ENCODE data around the gene LRRFIP1. TPM values are rescaled to one million over a fixed set of nuclear protein-coding genes. Genes with fewer than 3 reads are reported as not detected.
"Not testable (repeated sequence)": the region's sequence is repeated elsewhere in the genome, so short reads cannot be mapped to it uniquely, and the experiment has no call there.

LRRFIP1 gene
- total RNA-seq, 2 experiments from 2014 or later, result 242 to 248 TPM

- peaks cover 24% of the 10 kb centered on the region for H3K4me1 Mint-ChIP-seq
- no peak overlapping the region for H3K4me3 Mint-ChIP-seq
- no peaks in the 10 kb centered on the region for H3K9me3 Mint-ChIP-seq
- H3K27ac Mint-ChIP-seq, result no peak overlapping the region
- ChIA-PET CTCF (interaction anchor here (0.7 to 2.7 kb wide), 3 partner anchors 31 to 143 kb away, joined by 3 to 11 read pairs (median 4); no protein-coding TSS in a partner anchor), POLR2A (interaction anchor here (0.9 kb wide), 1 partner anchor 100 kb away, joined by 4 read pairs; no protein-coding TSS in a partner anchor)
- no peaks in the 10 kb centered on the region for H3K27me3 Mint-ChIP-seq
- no peaks in the 10 kb centered on the region for H3K36me3 Mint-ChIP-seq (ENCODE audit: low read depth)
- no peak for DNase-seq
These were observed 25.0 kb upstream of the LRRFIP1 start for GRCh38 chr2:237602409-237602808.

GRCh38 chr2:237603049-237603717, 24.2 kb upstream of the LRRFIP1 start:
- CTCF ChIA-PET, result interaction anchor here (1.6 to 2.7 kb wide), 4 partner anchors 21 to 142 kb away, joined by 4 to 11 read pairs (median 6); no protein-coding TSS in a partner anchor
- peaks cover 6% of the 10 kb centered on the region for H3K27me3 Mint-ChIP-seq
- no peak for DNase-seq
- H3K36me3 Mint-ChIP-seq (ENCODE audit: low read depth), result no peaks in the 10 kb centered on the region
- peak overlapping the region; percentile 72 for H3K27ac Mint-ChIP-seq
- H3K4me1 Mint-ChIP-seq, result peaks cover 24% of the 10 kb centered on the region
- POLR2A ChIA-PET, result interaction anchor here (0.9 to 1.7 kb wide), 2 partner anchors 92 to 100 kb away, joined by 4 to 5 read pairs; no protein-coding TSS in a partner anchor
- peak overlapping the region; percentile 29 for H3K4me3 Mint-ChIP-seq
- H3K9me3 Mint-ChIP-seq, result no peaks in the 10 kb centered on the region

- peak overlapping the region; percentile 29 for H3K4me3 Mint-ChIP-seq
- CTCF ChIA-PET, result interaction anchor here (0.7 to 2.7 kb wide), 7 partner anchors 22 to 142 kb away, joined by 3 to 11 read pairs (median 4); no protein-coding TSS in a partner anchor
- H3K9me3 Mint-ChIP-seq, result no peaks in the 10 kb centered on the region
- POLR2A ChIA-PET, result interaction anchor here (0.6 to 1.7 kb wide), 2 partner anchors 69 to 91 kb away, joined by 3 to 5 read pairs; no protein-coding TSS in a partner anchor
- H3K36me3 Mint-ChIP-seq (ENCODE audit: low read depth), result no peaks in the 10 kb centered on the region
- DNase-seq, result peak; percentile 65
- H3K27ac Mint-ChIP-seq, result peak overlapping the region; percentile 72
- H3K27me3 Mint-ChIP-seq, result peaks cover 11% of the 10 kb centered on the region
- peaks cover 23% of the 10 kb centered on the region for H3K4me1 Mint-ChIP-seq
These were observed 23.5 kb upstream of the LRRFIP1 start for GRCh38 chr2:237603718-237604362.

- Mint-ChIP-seq H3K9me3 (no peaks in the 10 kb centered on the region), H3K27me3 (peaks cover 11% of the 10 kb centered on the region), H3K36me3 (ENCODE audit: low read depth) (no peaks in the 10 kb centered on the region), H3K27ac (peak overlapping the region; percentile 72), H3K4me3 (no peak overlapping the region), H3K4me1 (peaks cover 23% of the 10 kb centered on the region)
- POLR2A ChIA-PET, result interaction anchor here (0.6 to 1.7 kb wide), 2 partner anchors 69 to 91 kb away, joined by 3 to 5 read pairs; no protein-coding TSS in a partner anchor
- DNase-seq, result no peak
- CTCF ChIA-PET, result interaction anchor here (0.7 to 2.7 kb wide), 6 partner anchors 23 to 140 kb away, joined by 3 to 11 read pairs (median 4); no protein-coding TSS in a partner anchor
These were observed 23.0 kb upstream of the LRRFIP1 start for GRCh38 chr2:237604391-237604790.

GRCh38 chr2:237604960-237605359, 22.4 kb upstream of the LRRFIP1 start:
- ChIA-PET POLR2A (no interaction called here), CTCF (interaction anchor here (1.0 to 2.7 kb wide), 4 partner anchors 33 to 103 kb away, joined by 3 to 11 read pairs (median 5); no protein-coding TSS in a partner anchor)
- Mint-ChIP-seq H3K4me3 (no peak overlapping the region), H3K9me3 (no peaks in the 10 kb centered on the region), H3K36me3 (ENCODE audit: low read depth) (no peaks in the 10 kb centered on the region), H3K27me3 (peaks cover 14% of the 10 kb centered on the region), H3K27ac (no peak overlapping the region), H3K4me1 (peaks cover 23% of the 10 kb centered on the region)
- no peak for DNase-seq

- POLR2A ChIA-PET; DNase-seq; H3K4me3 Mint-ChIP-seq; H3K9me3 Mint-ChIP-seq; CTCF ChIA-PET; H3K36me3 Mint-ChIP-seq (ENCODE audit: low read depth); H3K27ac Mint-ChIP-seq: not testable (repeated sequence)
- H3K27me3 Mint-ChIP-seq, result peaks cover 14% of the 10 kb centered on the region
- H3K4me1 Mint-ChIP-seq, result peaks cover 23% of the 10 kb centered on the region
These were observed 20.9 kb upstream of the LRRFIP1 start for GRCh38 chr2:237606522-237606921.

- CTCF ChIA-PET, result no interaction called here
- no peak overlapping the region for H3K4me3 Mint-ChIP-seq
These were observed 14.6 kb upstream of the LRRFIP1 start for GRCh38 chr2:237612527-237613357.

GRCh38 chr2:237613679-237614078, 13.7 kb upstream of the LRRFIP1 start:
- peaks cover 18% of the 10 kb centered on the region for H3K4me1 Mint-ChIP-seq
- no peaks in the 10 kb centered on the region for H3K36me3 Mint-ChIP-seq (ENCODE audit: low read depth)
- H3K27me3 Mint-ChIP-seq, result peaks cover 12% of the 10 kb centered on the region
- H3K4me3 Mint-ChIP-seq, result no peak overlapping the region
- no peaks in the 10 kb centered on the region for H3K9me3 Mint-ChIP-seq
- H3K27ac Mint-ChIP-seq, result no peak overlapping the region
- ChIA-PET CTCF (no interaction called here), POLR2A (no interaction called here)
- no peak for DNase-seq

More at GRCh38 chr2:237612527-237613357, 14.6 kb upstream of the LRRFIP1 start:
- Mint-ChIP-seq H3K36me3 (ENCODE audit: low read depth) (no peaks in the 10 kb centered on the region), H3K27ac (no peak overlapping the region), H3K4me1 (peaks cover 15% of the 10 kb centered on the region), H3K27me3 (peaks cover 14% of the 10 kb centered on the region), H3K9me3 (no peaks in the 10 kb centered on the region)
- no peak for DNase-seq
- POLR2A ChIA-PET, result no interaction called here

- H3K9me3 Mint-ChIP-seq, result no peaks in the 10 kb centered on the region
- CTCF ChIA-PET, result no interaction called here
- H3K36me3 Mint-ChIP-seq (ENCODE audit: low read depth), result no peaks in the 10 kb centered on the region
- no peak for DNase-seq
- no peak overlapping the region for H3K4me3 Mint-ChIP-seq
- no peak overlapping the region for H3K27ac Mint-ChIP-seq
- POLR2A ChIA-PET, result no interaction called here
- peaks cover 14% of the 10 kb centered on the region for H3K27me3 Mint-ChIP-seq
- peaks cover 18% of the 10 kb centered on the region for H3K4me1 Mint-ChIP-seq
These were observed 13.2 kb upstream of the LRRFIP1 start for GRCh38 chr2:237614151-237614720.

- CTCF ChIA-PET, result interaction anchor here (0.5 kb wide), 1 partner anchor 493 kb away, joined by 5 read pairs; no protein-coding TSS in a partner anchor
- DNase-seq, result no peak
- Mint-ChIP-seq H3K4me1 (peaks cover 18% of the 10 kb centered on the region), H3K36me3 (ENCODE audit: low read depth) (no peaks in the 10 kb centered on the region), H3K27ac (no peak overlapping the region), H3K27me3 (peaks cover 12% of the 10 kb centered on the region), H3K4me3 (no peak overlapping the region), H3K9me3 (no peaks in the 10 kb centered on the region)
- POLR2A ChIA-PET, result no interaction called here
These were observed 11.6 kb upstream of the LRRFIP1 start for GRCh38 chr2:237615631-237616249.

GRCh38 chr2:237616373-237616733, 11.0 kb upstream of the LRRFIP1 start:
- Mint-ChIP-seq H3K27ac (no peak overlapping the region), H3K27me3 (peaks cover 12% of the 10 kb centered on the region), H3K4me1 (peaks cover 18% of the 10 kb centered on the region), H3K4me3 (no peak overlapping the region), H3K36me3 (ENCODE audit: low read depth) (no peaks in the 10 kb centered on the region), H3K9me3 (no peaks in the 10 kb centered on the region)
- POLR2A ChIA-PET, result no interaction called here
- CTCF ChIA-PET, result no interaction called here
- DNase-seq, result no peak

Data from activated CD4-positive, alpha-beta memory T cell treated with anti-CD3 and anti-CD28 coated beads, Interleukin-2, amount 10 ng/mL, durations not matched to agents 7 days and 5 days (primary cell).